SKM-1 (cell line): ENCODE measurements around the gene PDZD8.
"Not testable (repeated sequence)": the region's sequence is repeated elsewhere in the genome, so short reads cannot be mapped to it uniquely, and the experiment has no call there.

Experiments
- DNase-seq: peaks from one replicate; lab custom pipeline; 2025; ENCODE audit not compliant: unreplicated experiment; lab: John Stamatoyannopoulos, UW

Gene PDZD8

GRCh38 chr10:117300671-117301070, 74.6 kb downstream of the PDZD8 start:
- no peak for DNase-seq

GRCh38 chr10:117299435-117299834, 75.8 kb downstream of the PDZD8 start:
- DNase-seq = no peak

- no peak for DNase-seq
Observed at GRCh38 chr10:117298219-117298618, 77.0 kb downstream of the PDZD8 start.

DNA sequence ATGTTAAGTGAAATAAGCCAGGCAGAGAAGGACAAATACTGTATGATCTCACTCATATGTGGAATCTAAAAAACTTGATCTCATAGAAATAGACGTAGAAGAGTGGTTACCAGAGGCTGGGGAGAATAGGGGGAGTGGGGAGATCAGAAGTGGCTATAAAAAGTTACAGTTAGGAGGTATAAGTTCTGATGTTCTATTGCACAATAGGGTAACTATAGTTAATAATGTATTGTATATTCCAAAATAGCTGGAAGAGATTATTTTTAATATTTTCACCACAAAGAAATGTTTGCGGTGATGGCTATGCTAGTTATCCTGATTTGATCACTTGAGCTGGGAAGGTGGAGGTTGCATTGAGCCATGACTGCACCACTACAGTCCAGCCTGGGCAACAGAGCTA, 80.5 kb downstream of the PDZD8 start:
- no peak for DNase-seq

DNA sequence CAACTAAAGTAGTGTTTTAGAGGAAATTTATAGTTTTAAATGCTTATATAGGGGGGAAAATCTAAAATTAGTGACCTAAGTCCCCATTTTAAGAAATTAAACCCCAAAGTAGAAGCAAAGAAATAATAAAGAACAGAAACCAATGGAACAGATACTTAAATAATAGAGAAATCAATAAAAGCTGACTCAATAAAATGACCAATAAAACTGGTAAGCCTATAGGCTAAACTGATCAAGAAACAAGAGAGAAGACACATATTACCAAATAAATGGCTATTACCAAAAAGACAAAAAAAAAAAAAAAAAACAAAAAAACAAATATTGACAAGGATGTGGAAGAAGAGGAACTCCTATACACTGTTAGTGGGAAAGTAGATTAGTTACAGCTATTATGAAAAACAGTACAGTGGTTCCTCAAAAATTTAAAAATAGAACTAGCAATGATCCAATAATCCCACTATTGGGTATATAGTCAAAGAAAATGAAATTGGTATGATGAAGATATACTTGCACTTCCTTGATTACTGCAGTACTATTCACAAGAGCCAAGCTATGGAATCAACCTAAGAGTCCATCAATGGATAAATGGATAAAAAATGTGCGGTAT, 81.1 kb downstream of the PDZD8 start:
- no peak for DNase-seq

- not testable (repeated sequence) for DNase-seq
Observed at GRCh38 chr10:117290872-117291271, 84.4 kb downstream of the PDZD8 start.

DNA sequence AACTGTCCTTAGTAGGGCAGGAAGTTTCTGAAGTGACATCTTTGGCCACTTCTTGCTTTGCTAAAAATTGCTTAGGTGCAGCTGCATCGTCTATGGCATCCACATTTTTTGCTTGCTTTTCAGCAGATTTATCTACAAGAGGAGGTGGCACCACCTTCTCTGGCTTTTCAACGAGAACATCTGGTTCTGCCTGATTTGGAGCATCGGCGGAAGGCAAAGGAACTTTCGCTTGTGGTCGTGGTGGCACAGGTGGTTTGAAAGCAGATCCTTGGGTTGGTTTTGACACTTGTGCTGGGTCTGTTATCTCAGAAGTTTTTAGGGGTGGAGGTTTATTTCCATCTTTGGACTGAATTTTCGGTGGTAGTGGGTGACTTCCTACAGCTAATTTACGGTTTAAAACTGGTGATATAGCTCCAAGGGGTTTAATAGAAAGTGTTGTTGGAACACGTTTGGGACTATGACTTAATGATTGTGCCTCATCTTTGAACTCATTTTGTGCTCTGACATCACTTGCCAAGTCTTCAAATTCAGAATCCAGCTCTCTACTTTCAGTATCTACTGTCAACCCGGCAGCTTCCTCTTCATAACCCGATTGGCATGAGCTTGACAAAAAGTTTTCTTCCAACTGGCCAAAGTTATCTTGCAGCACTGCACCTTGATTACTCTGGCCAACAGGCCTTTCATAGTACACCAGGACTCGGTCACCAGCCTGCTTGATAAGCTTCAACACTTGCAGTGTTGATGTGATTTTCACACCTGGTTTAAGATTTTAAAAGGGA, 90.3 kb downstream of the PDZD8 start:
- DNase-seq = no peak

DNA sequence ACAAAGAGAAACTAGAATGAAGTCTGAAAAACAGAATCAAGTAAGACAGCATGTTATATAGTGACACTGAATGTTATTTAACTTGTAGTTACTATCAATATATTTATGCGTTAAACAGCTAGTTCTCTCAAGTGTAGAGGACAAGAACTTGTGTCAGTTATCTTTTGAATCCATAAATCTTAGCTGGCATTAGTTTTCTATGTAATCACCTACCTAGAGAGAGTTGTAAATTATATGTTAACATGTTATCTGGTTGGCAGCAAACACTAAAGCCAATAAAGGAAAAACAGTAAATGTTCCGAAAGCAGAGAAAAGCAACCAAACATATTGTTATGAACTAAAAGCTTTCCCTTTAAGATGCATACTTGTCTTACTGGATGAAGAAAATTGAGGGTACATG, 97.6 kb downstream of the PDZD8 start:
- no peak for DNase-seq

DNA sequence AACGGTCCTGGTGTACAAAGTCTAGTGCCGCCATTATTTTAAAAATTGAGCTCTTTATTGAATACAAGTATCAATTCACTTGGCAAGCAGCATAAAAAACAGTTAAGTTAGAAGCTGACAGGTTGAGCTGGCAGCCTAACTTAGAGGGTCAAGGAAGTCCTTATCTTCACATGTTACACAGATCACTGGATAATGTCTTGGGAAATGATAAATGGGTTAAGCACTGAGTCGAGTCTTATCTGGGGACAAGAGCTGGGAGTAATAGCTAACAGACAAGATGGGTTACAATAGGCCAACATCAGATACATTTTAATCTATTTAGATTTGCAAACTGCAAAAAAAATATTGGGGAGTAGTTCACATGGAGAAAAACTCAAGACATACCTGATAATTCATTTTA, 100.1 kb downstream of the PDZD8 start:
- DNase-seq = no peak

DNA sequence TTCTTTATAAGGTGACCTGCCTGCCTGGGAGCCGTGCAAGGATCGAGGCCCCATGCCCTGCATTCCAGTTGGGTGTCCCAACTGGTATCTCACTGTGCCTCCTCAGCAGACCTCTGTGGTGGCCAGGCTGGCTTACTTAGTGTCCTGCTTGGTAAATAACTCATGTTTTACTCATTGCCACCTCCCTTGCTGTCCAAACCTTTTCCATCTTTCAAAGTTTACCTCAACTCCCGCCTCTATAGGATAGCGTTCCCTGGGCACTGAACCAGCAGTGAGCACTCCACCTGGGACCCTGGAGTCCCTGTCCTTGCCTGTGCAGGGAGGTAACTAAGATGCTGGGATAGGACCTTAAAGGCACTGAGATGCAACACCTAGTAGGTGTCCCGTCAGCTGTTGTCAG, 100.7 kb downstream of the PDZD8 start:
- no peak for DNase-seq

DNA sequence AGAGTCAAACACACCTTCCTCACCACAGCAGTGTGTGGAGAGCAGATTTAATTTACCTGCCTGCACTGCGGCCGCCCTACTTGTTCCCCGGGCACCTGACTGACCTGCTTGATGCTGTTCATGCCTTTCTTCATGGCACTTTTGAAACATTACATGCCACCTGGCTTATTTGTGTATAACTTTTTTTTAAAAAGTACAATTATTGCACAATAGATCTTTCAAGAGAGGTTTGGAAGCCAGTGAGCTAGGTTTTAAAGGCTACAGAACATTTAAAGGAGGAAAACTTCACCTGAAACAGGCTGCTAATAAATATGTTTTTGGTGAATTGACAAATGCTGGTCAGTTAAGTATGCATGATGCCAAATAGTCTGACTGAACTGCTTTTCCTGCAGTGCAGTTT, 101.3 kb downstream of the PDZD8 start:
- DNase-seq = no peak

DNA sequence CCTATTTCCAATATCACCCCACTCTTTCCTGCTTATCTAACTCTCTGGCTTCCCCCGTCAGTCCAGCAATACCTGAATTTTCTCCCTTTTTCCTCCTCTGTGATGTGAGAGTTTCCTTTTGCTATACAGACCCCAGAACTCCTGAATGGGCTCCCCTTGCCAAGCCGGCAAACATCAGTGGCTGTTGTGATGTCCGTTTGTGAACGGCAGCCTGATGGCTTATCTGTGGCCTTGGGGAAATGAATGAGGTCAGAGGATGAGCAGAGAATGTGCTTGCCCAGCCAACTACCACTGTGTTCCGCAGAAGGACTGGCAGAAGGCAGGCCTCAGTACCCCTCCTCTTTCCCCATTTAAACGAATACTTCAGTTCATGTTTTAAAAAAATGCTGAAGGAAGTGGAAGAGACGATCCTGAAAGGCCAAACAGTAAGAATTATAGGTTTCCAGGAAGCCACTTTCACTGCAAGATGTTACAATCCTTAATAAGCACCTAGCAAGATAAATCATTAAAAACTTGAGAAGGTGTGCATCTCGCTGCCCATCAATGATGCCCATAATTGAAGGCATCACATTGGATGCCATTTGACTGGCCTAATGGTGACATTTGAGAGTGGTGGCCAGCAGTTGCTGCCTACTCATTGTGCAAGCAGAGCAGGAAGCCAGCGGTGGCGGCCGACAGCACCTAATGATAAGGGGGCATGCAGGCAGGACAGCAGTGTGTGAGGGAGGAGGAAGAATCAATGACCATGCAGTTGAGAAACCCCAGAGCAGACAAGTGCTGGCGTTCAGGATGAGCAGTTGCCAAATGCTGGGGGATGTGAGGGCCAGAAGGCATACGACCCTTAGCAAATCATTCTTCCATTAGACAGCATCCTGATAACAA, 102.8 kb downstream of the PDZD8 start:
- peak; percentile 58 for DNase-seq

DNA sequence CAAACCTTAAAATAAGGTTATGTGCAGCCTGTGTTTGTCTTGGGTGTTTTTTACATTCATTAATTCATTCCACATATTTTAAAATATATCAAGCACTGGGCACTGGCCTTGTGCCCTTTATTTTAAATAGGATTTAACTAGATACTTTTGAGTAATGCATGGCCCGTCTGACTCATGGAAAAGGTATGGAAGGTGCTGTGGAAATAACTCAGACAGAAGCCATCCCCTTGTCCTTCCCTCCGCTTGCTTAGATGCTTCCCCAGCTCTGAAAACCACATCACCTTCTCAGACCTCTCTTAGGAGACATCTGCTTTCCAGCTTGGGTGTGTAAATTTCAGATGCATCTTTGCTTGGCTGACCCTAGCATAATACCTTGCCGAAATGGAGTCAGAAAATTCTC, 103.8 kb downstream of the PDZD8 start:
- DNase-seq = no peak

DNA sequence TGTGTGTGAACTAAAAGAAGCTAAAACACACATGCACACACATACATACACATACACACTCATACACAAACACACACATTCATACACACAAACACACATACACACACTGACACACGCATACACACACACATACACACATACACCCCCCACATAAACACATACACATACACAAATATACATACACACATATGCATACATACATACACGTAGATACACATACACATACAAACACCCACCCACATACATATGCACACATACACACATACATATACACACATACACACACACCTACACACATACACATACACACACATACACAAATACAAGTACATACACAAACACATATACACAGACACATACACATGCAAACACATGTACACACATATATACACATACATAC, 106.3 kb downstream of the PDZD8 start:
- no peak for DNase-seq

DNA sequence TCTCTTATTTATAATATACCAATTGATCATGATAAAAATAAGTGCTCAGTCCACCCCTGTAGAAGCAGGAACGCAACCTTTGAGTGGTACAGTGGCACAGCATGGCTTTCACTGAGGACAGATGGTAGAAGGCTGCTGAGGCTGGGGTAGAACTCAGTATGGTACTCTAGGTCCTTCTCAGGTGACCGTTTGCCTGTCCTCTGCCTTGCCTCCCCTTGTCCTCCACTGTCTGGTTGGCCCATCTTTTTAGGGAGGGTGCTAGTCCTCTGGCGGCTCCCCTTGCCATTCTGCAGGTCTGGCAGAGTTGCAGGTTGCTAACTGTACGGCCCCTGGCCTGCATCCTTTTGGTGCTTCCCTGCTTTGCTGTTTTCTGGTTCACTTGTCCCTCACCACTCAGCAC, 107.0 kb downstream of the PDZD8 start:
- no peak for DNase-seq

DNA sequence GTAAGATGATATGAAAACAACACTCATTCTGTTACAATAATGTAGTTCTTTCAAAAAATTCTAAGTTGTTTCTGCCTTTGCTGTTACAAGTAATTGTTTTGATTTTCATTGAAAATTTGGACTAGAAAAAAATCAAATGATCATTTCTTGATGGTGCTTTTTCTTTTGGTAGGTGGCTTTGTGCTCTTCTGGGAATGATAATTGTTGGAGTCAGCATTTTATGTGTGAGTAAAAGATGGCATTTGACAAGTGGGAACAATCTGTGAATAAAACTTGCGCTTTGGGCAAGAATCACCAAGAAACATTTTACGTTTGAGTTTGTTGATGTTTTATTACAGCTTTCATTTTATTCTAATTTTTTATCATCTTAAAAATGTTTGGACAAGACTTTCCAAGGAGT, 108.4 kb downstream of the PDZD8 start:
- no peak for DNase-seq

DNA sequence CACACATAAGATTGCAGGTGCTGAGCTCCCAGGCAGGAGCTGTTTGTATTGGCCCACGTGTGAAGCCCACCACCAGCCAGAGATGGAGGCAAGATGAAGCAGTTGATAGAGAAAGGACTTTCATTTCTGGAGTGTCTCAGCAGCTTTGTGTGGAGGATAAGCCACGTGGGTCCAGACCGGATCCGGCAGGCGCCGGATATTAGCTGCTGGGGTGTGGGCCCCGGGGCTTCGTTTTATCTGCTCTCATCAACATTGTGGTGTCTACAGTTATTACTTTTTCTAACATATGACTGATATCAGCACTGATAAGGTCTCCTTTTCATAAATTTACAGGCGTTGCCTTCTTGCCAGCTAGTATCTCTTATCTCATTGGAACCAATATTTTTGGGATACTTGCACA, 108.8 kb downstream of the PDZD8 start:
- DNase-seq = no peak

- DNase-seq = no peak
Observed at GRCh38 chr10:117264782-117265181, 110.5 kb downstream of the PDZD8 start.

DNA sequence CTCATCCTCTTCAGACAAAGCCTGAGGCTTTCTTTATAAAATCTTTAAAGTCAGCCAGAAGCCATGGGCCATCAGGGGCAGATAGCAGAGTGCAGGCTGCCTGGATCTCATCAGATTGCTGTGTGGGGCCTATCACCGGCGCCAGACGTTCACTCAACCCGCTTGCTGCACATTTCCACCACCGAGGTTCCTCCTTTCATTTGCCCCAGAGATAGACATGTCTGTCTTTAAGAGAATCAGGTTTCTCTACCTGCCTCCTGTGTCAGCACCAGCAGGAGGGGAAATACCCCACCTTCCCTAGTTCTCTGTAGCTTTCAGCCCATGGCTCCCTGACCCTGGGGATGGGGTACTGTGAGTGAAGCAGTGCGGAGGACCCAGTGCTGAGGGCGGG, 112.3 kb downstream of the PDZD8 start:
- DNase-seq = no peak

GRCh38 chr10:117262291-117262902, 112.8 kb downstream of the PDZD8 start:
- DNase-seq = no peak

GRCh38 chr10:117261501-117261900, 113.7 kb downstream of the PDZD8 start:
- no peak for DNase-seq

GRCh38 chr10:117260084-117260483, 115.2 kb downstream of the PDZD8 start:
- DNase-seq = peak; percentile 44
